GM12878 (cell line): ENCODE measurements around the gene GAREM1. TPM values are rescaled to one million over a fixed set of nuclear protein-coding genes. Genes with fewer than 3 reads are reported as not detected.

Experiments used
- ATAC-seq: fragments of 200-7000 bp; cut with Tn5 transposase; 3 replicates; pipeline ENCODE4 v1.9.1; 2020; ENCODE audit warnings: mild to moderate bottlenecking, moderate library complexity
- BruUV-seq: library from RNA; stranded (reverse); fragments of 400-500 nt; replicated peaks from 2 replicates; lab custom pipeline; 2021; lab: Mats Ljungman, UMichigan
- CTCF ChIA-PET: fragments of 300-600 bp; sonication (Branson Sonifier 250); formaldehyde crosslinking; extraction: SDS; loops from one replicate; lab custom pipeline; 2021; ENCODE audit warnings: inconsistent platforms; lab: Yijun Ruan, JAX
- POLR2A ChIA-PET: fragments of 350-600 bp; formaldehyde crosslinking; extraction: SDS; loops from one replicate; lab custom pipeline; 2021; ENCODE audit warnings: inconsistent platforms; lab: Charles Lee
- RAD21 ChIA-PET: fragments of 300-600 bp; sonication (Branson Sonifier 250); formaldehyde crosslinking; loops from one replicate; lab custom pipeline; 2023; ENCODE audit warnings: antibody characterized with exemption; ENCODE audit not compliant: unreplicated experiment; lab: Charles Lee
- SMC1A ChIA-PET: fragments of 300-600 bp; sonication (Branson Sonifier 250); formaldehyde crosslinking; loops from one replicate; lab custom pipeline; 2023; ENCODE audit not compliant: unreplicated experiment, uncharacterized antibody; lab: Charles Lee
- DNase-seq: peaks from one replicate; pipeline ENCODE4 v3.0.0-alpha.2; 2011; ENCODE audit warnings: low read depth, low spot score
- FAIRE-seq: peaks from 3 replicates; lab custom pipeline; 2011; peaks lifted over from hg19 to GRCh38; lab: Jason Lieb, UNC
- H2AFZ ChIP-seq: 2 replicates; pipeline ENCODE4 v1.6.0; 2011; ENCODE audit warnings: low read depth, low read length, control low read depth; ENCODE audit not compliant: control insufficient read depth
- H3K27ac ChIP-seq: 2 replicates; pipeline ENCODE4 v1.5.1; 2011; ENCODE audit warnings: control low read depth; ENCODE audit not compliant: control insufficient read depth, insufficient read depth
- H3K27me3 ChIP-seq, 2 experiments: replicated peaks in 1 of 2; 2 replicates each; pipeline versions ENCODE4 v1.6.0 to v1.6.1; 2011; ENCODE audit warnings: low read length in 1 of 2; ENCODE audit not compliant: control insufficient read depth in 2 of 2, insufficient read depth in 2 of 2
- H3K36me3 ChIP-seq, 2 experiments: 2 replicates each; pipeline ENCODE4 v1.5.1; 2011; ENCODE audit warnings: low read length in 1 of 2; ENCODE audit not compliant: control insufficient read depth in 2 of 2, insufficient read depth in 2 of 2
- H3K4me1 ChIP-seq: 2 replicates; pipeline ENCODE4 v1.6.1; 2011; ENCODE audit warnings: mild to moderate bottlenecking, low read length, moderate library complexity, mixed read lengths; ENCODE audit not compliant: control insufficient read depth, insufficient read depth
- H3K4me2 ChIP-seq: 2 replicates; pipeline ENCODE4 v1.6.0; 2011; ENCODE audit warnings: control low read depth; ENCODE audit not compliant: control insufficient read depth, insufficient read depth
- H3K4me3 ChIP-seq: fragments of 200-600 bp; sonication (generic); 2 replicates; pipeline ENCODE4 v1.5.1; 2016
- H3K79me2 ChIP-seq: 2 replicates; pipeline ENCODE4 v1.6.0; 2011; ENCODE audit warnings: low read length; ENCODE audit not compliant: control insufficient read depth, insufficient read depth
- H3K9ac ChIP-seq: 2 replicates; pipeline ENCODE4 v1.8.0; 2011; ENCODE audit warnings: low read length, control low read depth, mixed read lengths; ENCODE audit not compliant: control insufficient read depth, insufficient read depth
- H3K9me3 ChIP-seq: replicated peaks from 3 replicates; pipeline ENCODE4 v1.5.1; 2011; ENCODE audit warnings: mild to moderate bottlenecking, low read length; ENCODE audit not compliant: control insufficient read depth, insufficient read depth
- H4K20me1 ChIP-seq: 2 replicates; pipeline ENCODE4 v1.6.0; 2011; ENCODE audit not compliant: control insufficient read depth, insufficient read depth
- CEBPZ ChIP-seq: fragments of 150-350 bp; IDR thresholded peaks from 2 replicates; pipeline ENCODE4 v1.6.1; 2016; ENCODE audit warnings: low read depth, low read length
- HDAC6 ChIP-seq: fragments of 200-600 bp; sonication (generic); IDR thresholded peaks from one replicate; pipeline ENCODE4 v1.8.0; 2017; ENCODE audit warnings: antibody characterized with exemption; ENCODE audit not compliant: unreplicated experiment
- IKZF2 ChIP-seq, 2 experiments: fragments of 450-650 bp; IDR thresholded peaks; 2 replicates each; pipeline ENCODE4 v1.6.1; 2017; ENCODE audit warnings: mild to moderate bottlenecking in 2 of 2, moderate library complexity in 2 of 2
- TCF3 ChIP-seq: IDR thresholded peaks from 2 replicates; pipeline ENCODE4 v1.6.1; 2012; ENCODE audit warnings: low read depth, mild to moderate bottlenecking, low read length, borderline replicate concordance; ENCODE audit not compliant: insufficient read depth
- whole genome bisulfite sequencing: methylation state at CpG from one replicate; pipeline ENCODE4 v1.1.6; 2016; ENCODE audit warnings: low lambda C conversion rate; ENCODE audit not compliant: insufficient replicate concordance, insufficient coverage; ENCODE audit errors: missing lambda C conversion rate; 5-methylcytosine and 5-hydroxymethylcytosine counted together
- in situ Hi-C: fragments of 300-500 bp; cut with MboI; formaldehyde crosslinking; loops from 9 replicates; pipeline ENCODE4 v1.14.3; 2018; ENCODE audit warnings: mixed read lengths
- intact Hi-C: fragments of 100-400 bp; cut with micrococcal nuclease; formaldehyde crosslinking; loops from one replicate; pipeline ENCODE4 v1.14.2; 2022; ENCODE audit not compliant: unreplicated experiment
- polyA plus RNA-seq, 11 experiments: library from polyadenylated mRNA; depleted of rRNA in 4 of 11; unstranded in 6 of 11; stranded (reverse) in 5 of 11; fragments of >200 nt; fragmentation: Nextera tagmentation in 4 of 11; fragmentation: Illumina TruSeq in 1 of 11; extraction: Ambion mirVana in 4 of 11; extraction: Trizol in 1 of 11; gene quantifications; 1 replicate in 1 of 11; 2 replicates in 10 of 11; pipeline versions ENCODE4 v1.2.1 to v1.2.3, GENCODE V29; 2011 to 2016; ENCODE audit warnings: inconsistent platforms in 2 of 11, missing spikeins in 2 of 11, low read depth in 1 of 11
- total RNA-seq, 4 experiments: library from RNA; depleted of rRNA in 3 of 4; stranded (reverse); fragments of >200 nt in 3 of 4; fragmentation: Illumina TruSeq in 1 of 4; extraction: Trizol in 1 of 4; gene quantifications; 2 replicates each; pipeline versions ENCODE4 v1.2.1 to v1.2.3, GENCODE V29; 2013 to 2021

GAREM1 gene
- total and polyA plus RNA-seq, 10 of the 15 experiments (the other 5 are each of a cell fraction or from before 2014, with no cell fraction given), result 0.05 to 0.29 (median 0.05) TPM; not detected in 7

DNA sequence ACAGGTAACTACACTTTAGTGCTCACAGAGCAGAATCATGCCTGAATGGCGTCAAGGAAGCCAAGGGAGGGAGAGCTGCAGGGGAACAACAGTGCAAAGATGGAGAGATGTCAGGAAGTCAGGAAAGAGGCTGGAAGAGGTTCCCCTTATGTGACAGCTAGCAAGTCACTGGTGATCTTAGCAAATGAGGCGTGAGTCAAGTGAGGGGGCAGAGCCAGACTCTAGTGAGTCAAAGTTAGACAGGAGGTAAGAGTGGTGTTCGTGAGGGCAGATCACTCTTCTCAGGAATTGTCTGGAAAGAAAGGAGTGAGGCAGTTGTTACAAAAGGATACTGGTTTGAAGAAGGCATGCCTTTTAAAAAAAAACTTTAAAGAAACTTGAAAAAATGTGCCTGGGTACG lies 193.8 kb downstream of the GAREM1 start:
- intact Hi-C loops (loop anchor here (10.0 kb wide), 1 partner anchor 198 kb away; the partner anchor contains the start of gene GAREM1), in situ Hi-C loops (loop anchor here (10.0 kb wide), 1 partner anchor 278 kb away; no protein-coding TSS in a partner anchor)
- no peak for TF ChIP-seq TCF3
- no peak for TF ChIP-seq HDAC6
- no peak for TF ChIP-seq CEBPZ
- no peak for TF ChIP-seq IKZF2 (IDR thresholded peaks at IDR 0.05)
- ChIA-PET SMC1A (interaction anchor here (0.6 kb wide), 1 partner anchor 104 kb away, joined by 3 read pairs; no protein-coding TSS in a partner anchor), RAD21 (no interaction called here), POLR2A (no interaction called here), CTCF (interaction anchor here (3.4 kb wide), 1 partner anchor 13 kb away, joined by 16 read pairs; no protein-coding TSS in a partner anchor)
- Histone ChIP-seq H3K4me3 (no peak overlapping the region), H3K4me1 (no peaks in the 10 kb centered on the region), H3K79me2 (no peaks in the 10 kb centered on the region), H4K20me1 (no peaks in the 10 kb centered on the region), H3K4me2 (no peak overlapping the region), H2AFZ (no peak overlapping the region), H3K36me3 (no peaks in the 10 kb centered on the region), H3K9me3 (no peaks in the 10 kb centered on the region), H3K27ac (no peak overlapping the region), H3K9ac (no peak overlapping the region), H3K27me3 (peaks cover 0 to 6% of the 10 kb centered on the region in 2 experiments; a peak in 2 of 4 replicates)
- FAIRE-seq (no peak), DNase-seq (no peak), ATAC-seq (no peak)
- 9% methylated on average over 4 of the region's 4 CpGs for WGBS
- BruUV-seq, result no TSS peak
